Mesendoderm (in vitro differentiated cells): Measurements from ENCODE around the gene ARHGAP42.

Experiments
- DNase-seq: peaks from one replicate; pipeline ENCODE4 v3.0.0; 2013
- H2AK5ac ChIP-seq: 2 replicates; pipeline ENCODE4 v1.6.1; 2013; ENCODE audit warnings: low read length, inconsistent platforms
- H2BK120ac ChIP-seq: 2 replicates; pipeline ENCODE4 v1.6.1; 2013; ENCODE audit warnings: low read depth, mild to moderate bottlenecking, low read length, moderate library complexity, mixed read lengths
- H2BK15ac ChIP-seq: replicated peaks from 2 replicates; pipeline ENCODE4 v1.6.1; 2013; ENCODE audit warnings: low read depth, mild to moderate bottlenecking, moderate library complexity
- H2BK5ac ChIP-seq: 2 replicates; pipeline ENCODE4 v1.6.1; 2013; ENCODE audit warnings: low read length, inconsistent platforms
- H3K18ac ChIP-seq: 2 replicates; pipeline ENCODE4 v1.6.1; 2013; ENCODE audit warnings: mild to moderate bottlenecking, low read length, mixed read lengths
- H3K23ac ChIP-seq: one replicate; pipeline ENCODE4 v1.6.1; 2013; ENCODE audit warnings: low read length
- H3K27ac ChIP-seq: 2 replicates; pipeline ENCODE4 v1.5.1; 2013; ENCODE audit warnings: low read depth, mild to moderate bottlenecking, inconsistent platforms, low read length, moderate library complexity
- H3K27me3 ChIP-seq: 2 replicates; pipeline ENCODE4 v1.6.1; 2013; ENCODE audit warnings: low read length, control low read depth, mild to moderate bottlenecking, inconsistent platforms; ENCODE audit not compliant: insufficient read depth, poor library complexity
- H3K36me3 ChIP-seq: 2 replicates; pipeline ENCODE4 v1.6.1; 2013; ENCODE audit warnings: low read length, inconsistent platforms; ENCODE audit not compliant: control insufficient read depth, insufficient read depth
- H3K4ac ChIP-seq: one replicate; pipeline ENCODE4 v1.6.1; 2013; ENCODE audit warnings: low read depth, mild to moderate bottlenecking, low read length, moderate library complexity
- H3K4me1 ChIP-seq: 2 replicates; pipeline ENCODE4 v1.6.1; 2013; ENCODE audit warnings: low read depth, low read length, inconsistent platforms; ENCODE audit not compliant: control insufficient read depth
- H3K4me2 ChIP-seq: 2 replicates; pipeline ENCODE4 v1.6.1; 2013; ENCODE audit warnings: low read length
- H3K4me3 ChIP-seq: 2 replicates; pipeline ENCODE4 v1.5.1; 2013; ENCODE audit warnings: mild to moderate bottlenecking, low read length
- H3K56ac ChIP-seq: one replicate; pipeline ENCODE4 v1.6.1; 2013; ENCODE audit warnings: low read length
- H3K79me1 ChIP-seq: 2 replicates; pipeline ENCODE4 v1.6.1; 2013; ENCODE audit warnings: low read length, inconsistent platforms
- H3K79me2 ChIP-seq: 2 replicates; pipeline ENCODE4 v1.6.1; 2013; ENCODE audit warnings: mild to moderate bottlenecking, low read length; ENCODE audit not compliant: control insufficient read depth, insufficient read depth
- H3K9ac ChIP-seq: 2 replicates; pipeline ENCODE4 v1.6.1; 2013; ENCODE audit warnings: low read length, inconsistent platforms
- H4K5ac ChIP-seq: one replicate; pipeline ENCODE4 v1.6.1; 2013; ENCODE audit warnings: low read length
- H4K8ac ChIP-seq: one replicate; pipeline ENCODE4 v1.6.1; 2013; ENCODE audit warnings: low read depth, mild to moderate bottlenecking, control low read depth, low read length, moderate library complexity
- WGBS: extraction: QIAGEN DNeasy Blood & Tissue Kit; methylation state at CpG from one replicate; pipeline ENCODE4 v1.1.7; 2013; ENCODE audit warnings: low lambda C conversion rate, missing lambda C conversion rate; ENCODE audit not compliant: insufficient coverage; ENCODE audit errors: extremely low coverage; 5-methylcytosine and 5-hydroxymethylcytosine counted together

The ARHGAP42 gene

DNA sequence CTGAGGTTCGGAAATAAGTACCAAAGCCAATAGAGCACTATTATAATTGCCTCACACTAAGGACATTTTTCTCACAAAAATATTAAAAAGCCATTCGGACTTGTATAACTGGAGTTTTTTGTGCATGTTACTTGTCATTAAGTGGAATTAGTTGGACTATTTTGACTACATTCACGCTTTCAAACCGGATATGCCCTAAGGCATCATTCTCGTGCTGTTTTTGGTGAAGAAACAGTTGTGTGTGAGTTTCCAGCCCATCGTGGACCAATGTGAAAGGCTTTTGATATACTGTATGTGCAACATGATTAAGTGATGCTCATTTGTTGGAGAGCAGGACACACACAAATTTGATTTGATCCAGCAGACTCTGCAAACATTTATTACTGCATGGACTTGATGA, 249.7 kb downstream of the ARHGAP42 start:
- Histone ChIP-seq H4K8ac (no peak overlapping the region), H2BK5ac (no peak overlapping the region), H2BK15ac (no peak overlapping the region), H2BK120ac (no peak overlapping the region), H3K4me3 (no peak overlapping the region), H4K5ac (no peak overlapping the region), H3K36me3 (no peaks in the 10 kb centered on the region), H3K79me2 (no peaks in the 10 kb centered on the region), H3K56ac (no peak overlapping the region), H3K27me3 (no peaks in the 10 kb centered on the region), H3K4me1 (no peaks in the 10 kb centered on the region), H3K4ac (no peak overlapping the region), H3K18ac (no peak overlapping the region), H3K79me1 (no peaks in the 10 kb centered on the region), H3K23ac (no peak overlapping the region), H3K27ac (no peak overlapping the region), H3K9ac (no peak overlapping the region), H3K4me2 (no peak overlapping the region), H2AK5ac (no peak overlapping the region)
- no peak for DNase-seq
- WGBS = no CpG with 5 or more reads among the region's 6 CpGs

DNA sequence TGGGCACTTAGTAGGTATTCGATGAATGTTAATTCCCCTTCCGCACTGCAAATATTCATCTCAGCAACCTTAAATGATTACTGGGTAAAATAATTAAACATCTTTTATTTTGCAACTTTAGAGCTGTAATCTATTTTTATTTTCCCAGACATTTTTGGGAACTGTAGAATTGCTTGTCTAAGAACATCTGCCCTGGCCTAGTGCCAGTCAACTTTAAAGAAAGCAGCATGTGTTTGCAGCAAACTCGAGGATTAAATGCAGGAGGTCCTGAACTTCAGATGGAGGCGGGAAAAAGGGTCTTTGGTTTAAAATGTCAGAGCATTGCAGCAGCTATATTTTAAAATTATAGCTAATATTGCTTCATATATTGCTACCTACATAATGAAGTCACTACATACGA, 252.5 kb downstream of the ARHGAP42 start:
- H2BK120ac ChIP-seq = no peak overlapping the region
- no peaks in the 10 kb centered on the region for H3K4me1 ChIP-seq
- no peak overlapping the region for H4K8ac ChIP-seq
- no peak for DNase-seq
- H4K5ac ChIP-seq = no peak overlapping the region
- no peaks in the 10 kb centered on the region for H3K27me3 ChIP-seq
- no peak overlapping the region for H2AK5ac ChIP-seq
- no peak overlapping the region for H2BK15ac ChIP-seq
- H3K56ac ChIP-seq = no peak overlapping the region
- no peak overlapping the region for H2BK5ac ChIP-seq
- H3K18ac ChIP-seq = no peak overlapping the region
- H3K4me2 ChIP-seq = no peak overlapping the region
- H3K9ac ChIP-seq = no peak overlapping the region
- WGBS = no CpG with 5 or more reads among the region's 5 CpGs
- no peak overlapping the region for H3K23ac ChIP-seq
- H3K4ac ChIP-seq = no peak overlapping the region
- no peaks in the 10 kb centered on the region for H3K79me2 ChIP-seq
- H3K79me1 ChIP-seq = no peaks in the 10 kb centered on the region
- no peaks in the 10 kb centered on the region for H3K36me3 ChIP-seq
- H3K4me3 ChIP-seq = no peak overlapping the region
- no peak overlapping the region for H3K27ac ChIP-seq

- H3K56ac ChIP-seq = no peak overlapping the region
- no peak overlapping the region for H2BK5ac ChIP-seq
- H3K79me2 ChIP-seq = no peaks in the 10 kb centered on the region
- H3K23ac ChIP-seq = no peak overlapping the region
- no peak overlapping the region for H4K5ac ChIP-seq
- no peak overlapping the region for H3K4me2 ChIP-seq
- no peaks in the 10 kb centered on the region for H3K27me3 ChIP-seq
- no peaks in the 10 kb centered on the region for H3K36me3 ChIP-seq
- H3K27ac ChIP-seq = no peak overlapping the region
- no peak overlapping the region for H3K18ac ChIP-seq
- no peak overlapping the region for H3K4me3 ChIP-seq
- no peak for DNase-seq
- no peak overlapping the region for H3K4ac ChIP-seq
- H3K9ac ChIP-seq = no peak overlapping the region
- WGBS = no CpG with 5 or more reads among the region's 3 CpGs
- no peak overlapping the region for H2BK15ac ChIP-seq
- no peak overlapping the region for H2AK5ac ChIP-seq
- H2BK120ac ChIP-seq = no peak overlapping the region
- H3K79me1 ChIP-seq = no peaks in the 10 kb centered on the region
- H4K8ac ChIP-seq = no peak overlapping the region
- no peaks in the 10 kb centered on the region for H3K4me1 ChIP-seq
Observed at GRCh38 chr11:100940111-100940510, 253.0 kb downstream of the ARHGAP42 start.

GRCh38 chr11:100941033-100941432, 253.9 kb downstream of the ARHGAP42 start:
- no peak overlapping the region for H4K8ac ChIP-seq
- no peaks in the 10 kb centered on the region for H3K27me3 ChIP-seq
- H3K36me3 ChIP-seq = no peaks in the 10 kb centered on the region
- DNase-seq = peak; percentile 8
- H3K79me2 ChIP-seq = no peaks in the 10 kb centered on the region
- H3K4ac ChIP-seq = no peak overlapping the region
- no peak overlapping the region for H2AK5ac ChIP-seq
- H3K23ac ChIP-seq = no peak overlapping the region
- no peak overlapping the region for H2BK120ac ChIP-seq
- H3K79me1 ChIP-seq = no peaks in the 10 kb centered on the region
- H3K4me1 ChIP-seq = no peaks in the 10 kb centered on the region
- no peak overlapping the region for H3K18ac ChIP-seq
- no peak overlapping the region for H3K27ac ChIP-seq
- no peak overlapping the region for H2BK5ac ChIP-seq
- no CpG with 5 or more reads among the region's 2 CpGs for WGBS
- no peak overlapping the region for H4K5ac ChIP-seq
- no peak overlapping the region for H3K4me2 ChIP-seq
- no peak overlapping the region for H3K56ac ChIP-seq
- no peak overlapping the region for H3K9ac ChIP-seq
- no peak overlapping the region for H2BK15ac ChIP-seq
- no peak overlapping the region for H3K4me3 ChIP-seq

DNA sequence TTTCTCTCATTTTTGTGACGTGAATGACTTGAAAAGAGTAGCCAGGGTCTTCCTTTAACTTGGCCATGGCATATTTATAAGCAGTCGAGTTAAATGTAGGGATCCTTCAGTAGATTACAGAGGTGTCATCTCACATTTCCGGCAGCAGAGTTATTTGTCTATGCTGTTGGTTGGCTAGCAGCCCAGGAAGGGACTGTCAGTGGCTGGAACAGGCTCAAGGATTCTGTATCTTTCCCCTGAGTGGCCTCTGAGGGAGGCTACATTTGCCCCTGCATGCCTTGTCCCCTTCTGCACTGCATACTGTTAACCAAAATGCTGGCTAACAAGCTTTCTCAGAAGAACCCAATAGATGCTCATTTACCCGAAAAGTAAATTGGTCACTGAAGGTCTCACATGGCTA, 254.9 kb downstream of the ARHGAP42 start:
- Histone ChIP-seq H3K4me2 (no peak overlapping the region), H3K56ac (no peak overlapping the region), H3K18ac (no peak overlapping the region), H2BK120ac (no peak overlapping the region), H3K9ac (no peak overlapping the region), H3K27ac (no peak overlapping the region), H3K79me1 (no peaks in the 10 kb centered on the region), H3K23ac (no peak overlapping the region), H3K4ac (no peak overlapping the region), H2BK5ac (no peak overlapping the region), H3K4me3 (no peak overlapping the region), H3K79me2 (no peaks in the 10 kb centered on the region), H3K4me1 (no peaks in the 10 kb centered on the region), H3K27me3 (no peaks in the 10 kb centered on the region), H2BK15ac (no peak overlapping the region), H4K8ac (no peak overlapping the region), H3K36me3 (no peaks in the 10 kb centered on the region), H2AK5ac (no peak overlapping the region), H4K5ac (no peak overlapping the region)
- no peak for DNase-seq
- WGBS = no CpG with 5 or more reads among the region's 4 CpGs

DNA sequence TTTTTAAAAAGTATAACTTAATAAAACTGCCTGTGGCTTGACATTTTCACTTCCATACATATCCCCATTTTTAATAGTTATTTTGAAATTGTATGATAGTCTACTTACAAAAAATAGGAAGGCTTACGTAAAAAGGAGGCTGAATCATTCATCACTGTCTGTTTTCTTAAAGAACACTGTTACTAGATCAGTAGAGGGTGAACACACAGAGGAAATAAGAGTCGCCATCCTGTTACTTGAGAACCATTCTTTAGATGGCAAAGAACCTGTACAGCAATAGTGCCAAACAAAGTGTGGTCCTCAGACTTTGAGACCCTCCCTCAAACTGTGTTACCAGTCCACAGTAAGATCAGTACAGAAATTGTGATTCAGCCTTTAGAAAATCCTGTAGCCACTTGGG, 261.8 kb downstream of the ARHGAP42 start:
- Histone ChIP-seq H3K23ac (no peak overlapping the region), H4K8ac (no peak overlapping the region), H3K56ac (no peak overlapping the region), H3K4me1 (no peaks in the 10 kb centered on the region), H3K79me2 (no peaks in the 10 kb centered on the region), H2AK5ac (no peak overlapping the region), H3K79me1 (no peaks in the 10 kb centered on the region), H2BK5ac (no peak overlapping the region), H3K4ac (no peak overlapping the region), H3K27ac (no peak overlapping the region), H3K18ac (no peak overlapping the region), H3K4me2 (no peak overlapping the region), H3K9ac (no peak overlapping the region), H3K4me3 (no peak overlapping the region), H4K5ac (no peak overlapping the region), H3K36me3 (no peaks in the 10 kb centered on the region), H3K27me3 (no peaks in the 10 kb centered on the region), H2BK120ac (no peak overlapping the region), H2BK15ac (no peak overlapping the region)
- WGBS = no CpG with 5 or more reads among the region's 2 CpGs
- DNase-seq = no peak
